Glomerular visceral epithelial cell (primary cell): ENCODE results near the gene SLBP.
A peak's percentile ranks its signal among the peaks of the same experiment; 100 is the strongest.
"Not testable (repeated sequence)": the region's sequence is repeated elsewhere in the genome, so short reads cannot be mapped to it uniquely, and the experiment has no call there.

Experiments used
- DNase-seq: peaks from one replicate; pipeline ENCODE4 v3.0.0-alpha.2; 2016; ENCODE audit errors: extremely low spot score

The SLBP gene

DNA sequence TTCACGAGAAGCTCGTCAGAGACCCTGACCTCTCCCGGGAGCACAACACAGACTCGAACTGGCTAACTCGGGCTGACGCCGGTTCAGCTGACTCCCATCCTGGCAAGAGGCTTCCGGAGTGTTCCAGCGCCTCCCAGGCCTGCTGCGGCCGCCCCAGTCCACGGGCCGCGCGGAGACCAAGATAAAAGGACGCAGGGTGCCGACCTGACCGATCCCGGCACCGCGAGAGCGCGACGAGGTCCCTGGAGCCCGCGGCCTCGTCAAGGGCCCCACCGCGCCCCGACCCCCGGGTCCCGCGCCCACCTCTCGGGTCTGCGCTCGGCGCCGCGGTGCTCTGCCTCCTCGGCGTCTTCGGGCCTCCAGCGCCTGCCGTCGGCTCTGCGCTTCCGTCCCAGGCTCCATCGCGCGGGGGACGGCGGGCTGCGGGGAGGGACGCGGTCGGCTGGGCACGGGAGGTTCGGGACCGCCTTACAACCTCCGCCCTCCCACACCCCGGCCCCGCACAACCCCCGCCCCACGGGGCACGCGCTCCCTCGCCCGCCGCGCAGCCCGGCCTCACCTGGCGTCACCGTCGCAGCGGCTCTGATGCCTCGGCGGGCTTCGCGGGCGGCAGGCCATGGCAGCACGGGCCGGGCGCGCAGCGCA is 426 bp downstream of the SLBP start:
- DNase-seq = no peak

GRCh38 chr4:1711055-1711570 is 1.0 kb downstream of the SLBP start:
- DNase-seq = no peak

DNA sequence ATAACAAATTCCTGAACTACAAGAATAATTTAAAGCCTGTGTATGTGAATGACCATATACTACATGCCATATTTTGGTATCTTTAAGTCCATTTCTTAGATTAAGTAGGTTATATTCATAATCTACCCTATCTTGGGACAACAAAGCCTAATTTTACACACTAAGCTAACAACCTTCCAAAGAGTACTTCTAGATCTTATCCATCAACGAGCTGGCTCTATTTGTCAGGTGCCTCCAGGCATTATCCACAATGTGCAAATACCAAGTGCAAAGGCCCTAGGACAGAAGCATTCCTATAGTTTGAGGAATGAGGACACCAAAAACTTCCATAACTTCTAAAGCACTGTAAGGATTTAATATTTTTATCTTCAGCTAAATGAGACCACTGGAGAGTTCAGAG is 3.5 kb downstream of the SLBP start:
- DNase-seq = no peak

GRCh38 chr4:1706358-1706757 is 5.8 kb downstream of the SLBP start:
- no peak for DNase-seq

DNA sequence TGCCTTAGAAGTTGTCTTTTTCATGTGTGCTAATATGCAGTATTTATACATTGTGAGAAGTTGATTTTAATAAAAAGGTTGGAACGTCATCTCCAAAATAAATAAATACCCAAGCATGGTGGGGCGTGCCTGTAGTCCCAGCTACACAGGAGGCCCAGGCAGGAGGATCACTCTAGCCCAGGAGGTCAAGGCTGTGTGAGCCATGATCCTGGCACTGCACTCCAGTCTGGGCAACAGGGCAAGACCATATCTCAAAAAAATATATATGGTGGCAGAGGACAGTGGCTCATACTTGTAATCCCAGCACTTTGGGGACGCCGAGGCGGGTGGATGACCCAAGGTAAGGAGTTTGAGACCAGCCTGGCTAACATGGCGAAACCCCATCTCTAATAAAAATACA is 6.4 kb downstream of the SLBP start:
- no peak for DNase-seq

- DNase-seq = no peak
These were observed 8.3 kb downstream of the SLBP start for GRCh38 chr4:1703867-1704266.

- not testable (repeated sequence) for DNase-seq
These were observed 10.4 kb downstream of the SLBP start for GRCh38 chr4:1701671-1702070.

GRCh38 chr4:1695913-1696312 is 16.2 kb downstream of the SLBP start:
- no peak for DNase-seq

DNA sequence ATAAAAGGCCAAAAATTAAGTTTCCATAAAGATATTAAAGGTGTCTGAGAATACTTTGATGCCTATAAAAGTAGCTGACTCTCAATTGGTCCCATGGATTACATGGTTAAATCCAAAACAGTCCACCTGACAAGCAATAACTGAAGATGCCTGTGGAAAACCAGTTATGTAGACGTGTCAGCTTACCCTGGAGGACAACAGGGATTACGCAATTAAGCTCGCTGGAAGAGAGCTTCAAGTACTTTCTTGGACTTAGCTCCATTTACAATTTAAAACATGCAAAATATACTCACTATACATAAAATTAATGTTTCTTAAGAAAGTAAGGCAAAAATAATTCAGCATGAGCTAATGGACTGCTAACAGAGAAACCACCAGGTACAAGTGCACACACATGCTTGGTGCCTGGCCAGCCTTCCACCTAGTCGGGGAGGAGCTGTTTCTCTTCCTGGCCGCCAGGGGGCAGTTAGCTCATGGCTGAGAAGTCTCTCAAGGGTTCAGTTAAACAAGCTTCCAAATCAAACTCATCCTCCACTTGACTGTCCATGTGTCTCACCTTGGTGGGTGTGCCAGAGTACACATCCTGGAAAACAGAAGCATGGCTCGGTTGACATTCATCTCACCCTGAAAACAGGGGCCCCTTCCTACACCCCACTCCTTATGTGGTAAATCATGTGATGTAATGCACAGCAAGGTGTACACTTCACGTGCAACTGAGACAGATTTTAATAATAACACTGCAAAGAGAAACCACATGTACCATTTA is 18.8 kb downstream of the SLBP start:
- DNase-seq = peak; percentile 79

DNA sequence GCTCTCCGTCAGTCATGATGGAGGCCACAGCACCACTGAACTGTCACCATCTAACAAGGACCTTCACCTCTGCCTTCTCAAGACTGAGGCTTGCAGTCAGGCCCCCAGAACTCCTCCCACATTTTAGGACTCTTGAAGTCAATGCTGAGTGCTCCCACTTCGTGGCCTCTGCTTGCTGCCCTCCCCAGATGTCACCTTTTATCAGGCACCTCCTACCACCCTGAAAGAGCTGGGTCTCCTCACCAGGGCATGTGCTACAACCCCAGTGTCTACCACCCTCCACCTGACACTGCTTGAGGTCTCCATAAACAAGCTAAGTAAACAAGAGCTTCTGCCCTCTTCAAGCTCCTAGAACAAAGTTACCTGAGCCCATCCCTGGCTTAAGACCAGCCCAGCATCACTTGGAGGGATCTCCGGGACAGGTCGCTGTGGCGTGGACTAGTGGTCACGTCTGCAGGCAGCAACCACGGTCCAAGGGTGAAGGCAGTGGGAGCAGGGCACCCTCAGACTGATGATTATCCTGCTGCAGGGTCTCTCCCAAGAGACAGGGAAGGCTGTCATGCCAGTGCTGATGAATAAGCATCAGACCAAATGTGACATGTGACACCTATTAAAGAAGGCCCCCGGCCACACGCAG is 20.3 kb downstream of the SLBP start:
- no peak for DNase-seq

DNA sequence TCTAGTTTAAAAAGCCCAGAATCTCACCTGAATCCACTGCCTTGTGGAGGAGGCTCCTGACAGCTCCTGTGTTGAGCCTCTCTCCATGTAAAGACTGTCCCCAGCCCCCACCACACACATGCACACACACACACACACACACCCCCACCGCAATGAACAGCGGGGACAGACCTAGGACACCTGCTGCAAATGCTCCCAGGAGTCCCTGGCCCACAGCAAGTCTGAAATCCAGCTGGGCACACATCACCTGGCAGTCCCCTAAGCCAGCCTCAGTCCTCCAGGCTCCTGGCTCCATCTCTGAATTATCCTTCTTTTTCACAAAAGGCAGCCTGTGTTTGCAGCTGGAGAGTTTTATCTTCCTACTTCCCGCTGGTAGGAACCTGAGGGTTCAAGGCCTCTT is 21.4 kb downstream of the SLBP start:
- no peak for DNase-seq

DNA sequence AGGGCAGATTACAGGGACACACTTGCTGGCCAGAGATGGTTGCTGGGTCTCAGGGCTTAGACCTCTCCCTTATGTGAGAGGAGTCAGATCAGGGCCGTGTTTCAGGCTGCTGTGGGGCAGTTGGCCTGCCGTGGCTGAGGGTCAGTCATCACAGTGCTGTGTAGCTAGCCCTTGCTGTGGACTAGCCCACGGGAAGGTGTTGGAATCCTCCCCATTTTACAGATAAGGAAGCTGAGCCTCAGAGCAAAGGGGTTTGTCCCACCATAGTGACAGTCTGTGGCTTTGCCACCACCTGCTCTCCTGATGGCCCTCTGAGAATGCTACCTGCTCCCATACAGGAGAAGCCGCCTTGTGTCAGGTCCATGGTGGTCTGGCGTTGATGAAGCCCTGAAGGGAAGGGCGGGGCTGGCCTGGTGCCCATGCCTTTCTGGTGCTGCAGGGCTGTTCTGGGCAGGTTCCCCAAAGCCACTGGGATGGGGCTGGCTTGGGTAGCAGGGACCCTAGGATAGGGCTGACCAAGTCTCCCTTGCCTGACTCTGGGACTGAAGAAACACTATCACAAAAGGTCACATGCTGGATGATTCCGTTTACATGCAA is 25.6 kb downstream of the SLBP start:
- DNase-seq = no peak

GRCh38 chr4:1685235-1686150 is 26.6 kb downstream of the SLBP start:
- peak; percentile 70 for DNase-seq

DNA sequence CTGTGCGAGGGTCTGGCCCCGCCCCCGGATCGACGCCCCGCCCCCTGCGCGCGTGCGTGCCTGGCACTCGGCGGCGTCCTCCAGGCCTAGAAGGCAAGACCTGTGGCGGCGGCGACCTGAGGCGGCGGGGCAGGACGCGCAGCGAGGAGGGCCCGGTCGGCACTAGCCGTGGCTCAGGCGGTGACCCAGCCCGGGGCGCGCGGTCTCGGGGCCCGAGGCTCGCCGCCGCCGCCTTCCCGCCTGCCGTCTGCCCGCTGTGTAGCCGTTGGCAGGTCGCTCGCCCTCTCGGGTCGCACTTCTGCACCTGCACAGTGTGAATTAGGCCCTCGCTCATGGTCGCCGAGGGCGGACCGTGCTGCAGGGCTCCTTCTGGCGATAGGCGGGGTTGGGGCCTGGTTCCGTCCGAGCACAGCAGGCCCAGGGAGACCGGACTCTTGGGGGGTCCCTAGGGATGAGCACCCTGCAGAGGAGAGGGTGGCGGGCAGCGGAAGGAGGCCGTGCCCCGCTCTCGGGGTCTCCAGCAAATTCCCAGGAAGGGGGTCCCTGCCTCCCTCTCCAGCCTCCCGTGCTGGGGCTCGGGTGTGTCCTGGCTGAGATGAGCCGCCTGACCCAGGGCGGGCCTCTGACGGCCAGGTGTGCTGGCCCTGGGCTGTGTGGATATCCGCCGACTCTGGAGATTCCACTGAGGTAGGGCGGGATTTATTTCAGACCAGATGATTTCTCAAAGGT is 27.4 kb downstream of the SLBP start:
- DNase-seq = no peak

GRCh38 chr4:1683736-1684505 is 28.2 kb downstream of the SLBP start, which contains the start of gene FAM53A:
TSS of gene FAM53A (minus strand) at chr4:1684313. CDS start at chr4:1668741, 15,572 bp downstream.
- peak; percentile 93 for DNase-seq

GRCh38 chr4:1683261-1683735 is 28.8 kb downstream of the SLBP start:
- DNase-seq = peak; percentile 60

GRCh38 chr4:1682860-1683259 is 29.3 kb downstream of the SLBP start:
- DNase-seq = no peak

GRCh38 chr4:1678244-1678643 is 33.9 kb downstream of the SLBP start:
- no peak for DNase-seq
